GM21786 (cell line): ENCODE measurements around the gene SPEN.
A peak's percentile ranks its signal among the peaks of the same experiment; 100 is the strongest.
"Not testable (repeated sequence)": the region's sequence is repeated elsewhere in the genome, so short reads cannot be mapped to it uniquely, and the experiment has no call there.

Experiments used
- ATAC-seq: cut with Tn5 transposase; IDR thresholded peaks from one replicate; pipeline ENCODE4 v1.9.1; 2021; ENCODE audit not compliant: unreplicated experiment

The SPEN gene

GRCh38 chr1:15834406-15835204, 12.9 kb upstream of the SPEN start:
- ATAC-seq, result peak; percentile 32

- ATAC-seq, result peak; percentile 3
Observed at GRCh38 chr1:15835205-15835740, 12.2 kb upstream of the SPEN start.

- peak; percentile 50 for ATAC-seq
Observed at GRCh38 chr1:15835741-15836510, 11.6 kb upstream of the SPEN start.

GRCh38 chr1:15836511-15836771, 11.1 kb upstream of the SPEN start:
- ATAC-seq, result not testable (repeated sequence)

- no peak for ATAC-seq
Observed at GRCh38 chr1:15836772-15837669, 10.5 kb upstream of the SPEN start.

- no peak for ATAC-seq
Observed at GRCh38 chr1:15837931-15838330, 9.6 kb upstream of the SPEN start.

GRCh38 chr1:15838721-15839120, 8.8 kb upstream of the SPEN start:
- no peak for ATAC-seq

- ATAC-seq, result no peak
Observed at GRCh38 chr1:15843826-15844572, 3.5 kb upstream of the SPEN start.

GRCh38 chr1:15846056-15846455, 1.5 kb upstream of the SPEN start:
- ATAC-seq, result not testable (repeated sequence)

- no peak for ATAC-seq
Observed at GRCh38 chr1:15847893-15848142, 311 bp downstream of the SPEN start.

- no peak for ATAC-seq
Observed at GRCh38 chr1:15848143-15848928, 829 bp downstream of the SPEN start.

GRCh38 chr1:15848929-15849774, 1.6 kb downstream of the SPEN start:
- ATAC-seq, result no peak

- no peak for ATAC-seq
Observed at GRCh38 chr1:15849775-15850324, 2.3 kb downstream of the SPEN start.

- ATAC-seq, result no peak
Observed at GRCh38 chr1:15850471-15851001, 3.0 kb downstream of the SPEN start.

GRCh38 chr1:15851210-15852035, 3.9 kb downstream of the SPEN start:
- no peak for ATAC-seq

GRCh38 chr1:15852036-15852827, 4.7 kb downstream of the SPEN start:
- ATAC-seq, result no peak

GRCh38 chr1:15852828-15853302, 5.4 kb downstream of the SPEN start:
- no peak for ATAC-seq
